ENCODE data around the gene SRGAP2B.
"Not testable (repeated sequence)": the region's sequence is repeated elsewhere in the genome, so short reads cannot be mapped to it uniquely, and the experiment has no call there.

Gene SRGAP2B

DNA sequence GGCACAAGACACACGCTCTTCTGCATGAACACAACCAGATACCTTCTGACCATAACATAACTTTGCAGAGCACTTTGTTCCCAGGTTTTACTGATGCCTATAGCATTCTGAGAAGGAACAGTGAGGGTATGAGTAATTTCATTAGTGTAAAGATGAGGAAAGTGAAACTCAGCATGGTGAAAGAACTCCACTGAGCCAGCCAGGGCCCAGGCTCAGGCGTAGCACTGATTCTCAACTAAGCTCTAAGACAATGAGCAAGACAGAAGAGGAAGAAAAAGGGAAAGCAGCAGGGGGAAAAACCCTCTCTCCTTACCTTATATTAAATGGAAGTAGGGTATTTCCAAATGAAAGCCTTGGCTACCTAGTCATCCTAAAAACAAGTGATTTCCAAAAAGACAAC, 155.1 kb downstream of the SRGAP2B start:
- not testable (repeated sequence) for DNase-seq

GRCh38 chr1:144938627-144939026, 156.5 kb downstream of the SRGAP2B start:
- DNase-seq: not testable (repeated sequence)

GRCh38 chr1:144936186-144936732, 158.9 kb downstream of the SRGAP2B start:
- not testable (repeated sequence) for DNase-seq

- not testable (repeated sequence) for DNase-seq
Observed at GRCh38 chr1:144935310-144935709, 159.8 kb downstream of the SRGAP2B start.

GRCh38 chr1:144933014-144933413, 162.1 kb downstream of the SRGAP2B start:
- DNase-seq: not testable (repeated sequence)

- DNase-seq: not testable (repeated sequence)
Observed at GRCh38 chr1:144932153-144932552, 163.0 kb downstream of the SRGAP2B start.

GRCh38 chr1:144931553-144931952, 163.6 kb downstream of the SRGAP2B start:
- not testable (repeated sequence) for DNase-seq

- not testable (repeated sequence) for DNase-seq
Observed at GRCh38 chr1:144930085-144930777, 164.9 kb downstream of the SRGAP2B start.

DNA sequence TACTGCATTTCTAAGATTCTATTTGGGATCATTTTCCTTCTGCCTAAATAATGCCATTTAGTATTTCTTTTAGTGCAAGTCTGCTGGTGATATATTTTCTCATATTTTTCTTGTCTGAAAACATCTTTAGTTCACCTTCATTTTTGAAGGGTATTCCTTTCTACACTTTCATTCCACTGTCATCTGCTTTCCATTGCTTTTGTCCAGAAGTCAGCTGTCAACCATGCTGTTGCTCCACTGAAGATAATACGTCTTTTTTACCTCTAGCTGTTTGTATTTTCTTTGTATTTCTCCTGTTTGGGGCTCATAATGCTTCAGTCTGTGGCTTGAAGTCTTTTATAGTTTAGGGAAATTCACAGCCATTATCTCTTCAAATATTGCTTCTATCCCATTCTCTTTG, 167.8 kb downstream of the SRGAP2B start:
- not testable (repeated sequence) for DNase-seq

DNA sequence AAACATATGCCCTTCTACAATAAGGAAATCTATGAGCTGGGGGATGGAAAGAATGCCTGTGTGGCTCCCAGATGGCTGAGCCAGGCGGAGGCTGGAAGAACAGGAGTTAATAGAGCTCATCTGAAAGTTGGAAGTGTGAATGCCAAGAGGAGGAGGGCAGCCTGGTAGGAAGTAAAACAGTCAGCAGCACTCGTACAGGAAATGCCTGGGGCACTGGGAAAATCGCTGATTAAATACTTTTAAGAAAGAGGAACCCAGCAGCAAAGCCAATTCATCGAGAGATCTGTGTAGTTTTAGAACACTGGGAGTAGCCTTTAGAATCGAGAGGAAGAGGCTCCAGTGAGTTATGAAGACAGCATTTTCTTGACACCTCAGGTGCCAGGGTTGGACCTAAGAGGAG, 171.5 kb downstream of the SRGAP2B start:
- not testable (repeated sequence) for DNase-seq

DNA sequence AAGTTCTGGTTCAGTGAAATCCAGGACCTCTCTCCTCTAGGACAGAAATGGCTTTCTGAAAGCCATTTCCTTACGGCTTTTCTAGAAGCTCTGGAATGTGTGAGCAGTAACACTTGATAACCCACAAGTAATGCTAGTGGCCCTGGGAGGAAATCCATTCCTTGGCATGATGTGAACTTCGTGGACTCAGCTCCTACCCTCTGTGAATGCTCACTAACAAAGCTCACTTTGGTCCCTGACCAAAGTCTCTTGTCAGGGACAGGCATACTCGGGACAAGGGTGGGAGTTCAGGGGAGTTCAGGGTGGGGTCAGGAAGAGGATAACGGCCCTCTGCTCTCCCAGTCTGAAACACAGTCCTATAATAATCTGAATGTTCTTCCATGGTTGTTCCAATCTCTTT, 172.3 kb downstream of the SRGAP2B start:
- not testable (repeated sequence) for DNase-seq

GRCh38 chr1:144919106-144919505, 176.0 kb downstream of the SRGAP2B start:
- DNase-seq: not testable (repeated sequence)

DNA sequence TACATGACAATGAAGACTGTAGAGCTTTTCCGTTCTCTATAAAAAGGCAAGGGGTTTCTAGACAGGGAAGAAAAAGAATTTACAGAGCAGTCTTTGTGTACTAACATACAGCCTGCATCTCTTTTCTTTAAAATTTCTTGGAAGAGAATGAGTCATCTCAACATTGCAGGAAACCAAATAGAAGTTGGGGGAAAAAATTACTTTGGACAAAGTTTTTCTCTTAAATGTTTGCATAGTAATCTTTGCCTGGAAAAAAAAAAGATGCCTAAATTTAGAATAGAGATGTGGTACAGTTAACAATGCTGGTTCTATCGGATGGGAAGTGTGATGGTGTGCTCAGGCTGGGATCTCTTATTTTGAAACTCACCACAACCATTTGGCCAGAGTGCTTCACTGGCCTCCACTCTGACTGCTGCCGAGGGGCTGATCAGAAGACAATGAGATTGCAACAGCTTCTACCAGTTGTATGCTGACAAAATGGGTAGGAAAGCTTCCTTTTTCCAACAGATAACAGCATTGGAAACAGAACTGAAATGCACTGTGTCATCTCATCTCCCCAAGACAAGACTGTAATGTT, 177.0 kb downstream of the SRGAP2B start:
- DNase-seq: not testable (repeated sequence)

GRCh38 chr1:144917154-144918026, 177.7 kb downstream of the SRGAP2B start:
- DNase-seq: not testable (repeated sequence)

DNA sequence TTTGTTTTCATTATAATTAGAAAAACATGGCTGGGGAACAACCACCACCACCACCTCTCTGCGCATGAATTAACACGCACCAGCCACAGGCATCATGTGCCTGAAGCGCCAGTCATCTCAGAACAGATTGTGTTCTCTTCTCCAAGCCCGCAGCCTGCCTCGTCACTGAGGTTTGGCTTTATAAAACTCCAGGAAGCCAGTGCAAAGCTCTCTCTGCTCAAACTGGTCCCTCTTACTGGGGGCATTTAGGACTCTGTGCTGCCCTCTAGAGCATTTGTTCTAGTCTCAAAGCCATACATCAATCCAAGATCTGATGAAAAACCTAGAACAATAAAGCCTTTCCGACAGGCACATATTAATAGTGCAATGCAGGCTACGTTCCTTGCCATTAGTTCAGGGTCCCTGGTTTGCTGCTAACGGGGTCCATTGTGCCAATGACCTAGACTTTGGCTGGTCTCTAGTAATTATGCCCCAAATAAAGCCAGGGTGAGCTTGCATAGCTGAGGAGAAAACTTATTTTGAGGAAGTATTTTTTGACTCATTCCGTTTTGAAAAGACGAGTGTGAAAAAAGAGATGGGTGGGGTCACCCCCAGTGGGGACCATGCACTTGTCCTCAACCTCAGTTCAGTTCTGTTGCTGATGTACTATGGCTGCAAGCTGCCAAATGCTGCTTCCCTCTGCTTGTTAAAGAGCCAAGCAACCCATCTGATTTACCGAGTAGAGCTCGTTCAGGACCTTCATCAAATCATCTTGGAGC, 181.0 kb downstream of the SRGAP2B start:
- not testable (repeated sequence) for DNase-seq

DNA sequence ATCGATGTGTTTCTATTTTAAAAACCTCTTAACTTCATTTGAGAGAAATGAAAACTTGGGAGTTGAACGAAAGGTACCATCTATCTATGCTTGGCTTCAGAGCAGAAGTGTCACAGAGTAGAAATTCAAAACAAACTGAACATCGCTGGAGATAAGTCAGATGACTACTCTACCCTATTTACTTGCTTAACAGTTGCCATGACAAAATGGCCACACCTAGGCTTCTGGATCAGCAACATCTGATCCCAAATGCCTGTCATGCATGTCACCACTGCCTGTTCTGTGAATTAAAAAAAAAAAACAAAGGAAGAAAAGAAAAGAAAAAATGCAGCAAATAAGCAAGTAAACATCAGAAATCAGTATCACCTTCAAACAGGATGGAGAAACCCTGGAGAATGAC, 181.7 kb downstream of the SRGAP2B start:
- not testable (repeated sequence) for DNase-seq

GRCh38 chr1:144910729-144911128, 184.4 kb downstream of the SRGAP2B start:
- not testable (repeated sequence) for DNase-seq

DNA sequence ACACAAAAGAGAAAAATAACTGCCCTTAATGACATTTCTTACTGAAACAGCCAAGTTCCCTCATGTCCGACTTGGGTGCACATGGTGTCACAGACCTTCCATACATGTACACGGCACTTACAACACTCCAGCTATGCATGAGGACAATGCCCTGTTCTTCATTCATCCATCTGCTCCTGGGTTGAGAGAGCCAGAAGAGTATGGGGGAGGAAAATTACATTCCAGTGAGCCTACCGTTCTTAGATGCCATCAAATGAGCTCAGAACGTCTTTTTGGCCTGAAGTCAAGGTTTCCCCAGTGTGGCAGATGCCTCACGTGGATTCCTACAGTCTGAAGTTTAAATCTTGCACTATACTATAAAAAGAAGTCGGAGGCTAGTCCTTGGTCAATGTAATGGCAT, 194.3 kb downstream of the SRGAP2B start:
- not testable (repeated sequence) for DNase-seq

DNA sequence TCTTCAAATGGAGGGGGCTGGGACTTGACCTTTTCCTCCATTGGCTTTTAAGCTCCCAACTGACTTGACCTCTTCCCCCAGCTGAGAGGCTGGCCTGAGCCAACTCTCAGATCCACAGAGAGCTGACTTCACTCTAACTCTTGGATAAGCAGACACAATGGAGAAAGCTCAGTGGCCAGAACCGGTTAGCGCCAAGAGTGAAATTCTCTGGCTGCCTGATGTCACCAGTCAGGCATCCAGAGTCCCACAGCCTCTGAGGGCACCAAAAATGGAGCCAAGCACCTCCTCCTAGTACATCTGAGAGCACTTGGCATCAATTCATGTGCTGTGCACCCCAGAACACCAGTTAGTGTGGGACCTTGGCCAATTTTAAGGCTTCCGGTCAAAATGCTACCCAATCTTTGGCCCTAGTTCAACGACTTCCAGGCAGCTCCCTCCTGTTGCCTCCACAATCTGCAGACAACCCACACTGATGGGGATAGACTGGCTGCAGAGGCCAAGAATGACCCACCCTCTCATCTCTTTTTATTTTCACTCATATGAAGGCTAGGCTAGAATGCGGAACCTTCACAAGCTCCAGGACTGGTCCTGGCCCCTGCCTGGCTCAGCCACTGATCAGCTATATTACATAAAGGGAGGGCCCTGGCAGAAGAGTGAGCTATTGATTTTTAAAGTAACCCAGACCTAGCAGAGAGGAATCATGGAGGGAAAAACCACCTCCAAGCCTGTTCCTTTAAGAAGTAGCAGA, 200.5 kb downstream of the SRGAP2B start:
- not testable (repeated sequence) for DNase-seq

DNA sequence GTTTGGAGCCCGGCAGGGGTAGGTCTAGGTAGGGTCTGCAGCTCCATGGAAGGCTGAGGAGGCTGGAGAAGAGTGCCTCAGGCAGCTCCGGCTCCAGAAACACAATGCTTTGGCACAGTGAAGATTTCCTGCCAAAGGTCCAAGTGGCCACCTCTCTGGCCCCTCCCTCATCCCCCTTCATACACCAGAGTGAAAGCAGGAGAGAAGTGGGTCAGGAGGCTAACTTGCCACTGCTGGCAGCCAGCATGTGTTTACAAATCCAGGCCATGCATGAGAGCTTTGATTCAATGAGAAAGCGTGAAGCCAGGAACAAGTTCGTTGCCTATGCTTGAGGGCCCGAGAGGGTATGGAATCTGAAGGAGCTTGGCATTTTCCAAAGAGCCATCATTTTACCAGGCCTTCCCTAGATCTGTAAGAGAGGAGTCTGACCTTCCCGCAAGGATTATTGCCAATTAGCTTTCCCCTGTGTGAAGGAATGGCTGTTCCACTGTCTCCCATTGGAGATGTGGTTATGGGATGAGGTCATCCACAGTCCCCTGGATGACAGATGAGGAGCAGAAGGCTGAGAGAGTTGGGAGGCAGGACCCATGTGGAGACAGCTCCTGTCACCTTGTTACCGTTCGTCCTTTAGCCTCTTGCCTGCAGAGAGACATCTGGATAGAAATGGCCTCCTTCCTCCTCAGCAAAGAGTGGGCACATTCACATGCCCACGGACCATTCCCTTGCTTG, 201.3 kb downstream of the SRGAP2B start:
- not testable (repeated sequence) for DNase-seq

DNA sequence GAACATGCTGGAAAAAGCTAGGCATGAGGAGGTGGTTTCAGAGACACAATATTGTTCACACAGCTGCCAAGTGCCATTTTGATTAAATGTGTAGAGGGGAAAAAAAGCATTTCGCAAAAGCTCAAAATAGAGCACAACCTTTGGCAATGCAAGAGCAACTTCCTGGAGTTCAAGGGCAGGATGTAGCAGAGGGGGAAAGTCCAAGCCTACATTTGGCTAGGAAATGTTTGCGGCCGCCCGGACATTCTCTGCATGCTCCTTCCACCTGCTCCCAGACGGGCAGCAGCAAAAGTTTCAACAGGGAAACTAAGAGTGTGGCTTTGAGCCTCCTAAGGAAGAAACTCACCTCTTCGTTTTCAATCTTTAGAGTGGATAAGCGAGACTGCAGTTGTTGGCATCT, 202.1 kb downstream of the SRGAP2B start:
- not testable (repeated sequence) for DNase-seq

Data from NCI-H526 treated with DMSO at 0.1 percent for 48 hours (cell line).